Neural cell (in vitro differentiated cells): ENCODE results near the gene SACS.

Source experiments
- CTCF ChIP-seq: fragments of 450-650 bp; IDR thresholded peaks from 2 replicates; pipeline ENCODE4 v1.5.1; 2014; ENCODE audit warnings: antibody characterized with exemption, mild to moderate bottlenecking, moderate library complexity; ENCODE audit not compliant: poor library complexity, severe bottlenecking
- EP300 ChIP-seq: fragments of 450-650 bp; conservative IDR thresholded peaks from 2 replicates; pipeline ENCODE4 v1.6.1; 2014; ENCODE audit warnings: antibody characterized with exemption, mild to moderate bottlenecking, moderate library complexity; ENCODE audit not compliant: poor library complexity, severe bottlenecking
- EZH2 ChIP-seq: fragments of 200-600, 300-800 bp; shearing (Covaris generic), sonication (generic); IDR thresholded peaks from 2 replicates; pipeline ENCODE4 v1.6.1; 2014; ENCODE audit warnings: antibody characterized with exemption, low read length, borderline replicate concordance, mild to moderate bottlenecking; ENCODE audit not compliant: insufficient read depth, poor library complexity, severe bottlenecking
- POLR2AphosphoS5 ChIP-seq: IDR thresholded peaks from 2 replicates; pipeline ENCODE4 v1.6.1; 2012
- REST ChIP-seq: IDR thresholded peaks from 2 replicates; pipeline ENCODE4 v1.6.1; 2012; ENCODE audit warnings: borderline replicate concordance

GRCh38 chr13:23449398-23450162 is 16.1 kb upstream of the SACS start:
- no peak for TF ChIP-seq POLR2AphosphoS5
- TF ChIP-seq EZH2 = no peak
- no peak for TF ChIP-seq CTCF
- no peak for TF ChIP-seq EP300
- TF ChIP-seq REST = no peak
